SJSA1 (cell line): ENCODE data around the gene IL17RD. TPM values are rescaled to one million over a fixed set of nuclear protein-coding genes. Genes with fewer than 3 reads are reported as not detected.

Source experiments
- DNase-seq, 2 experiments: peaks; one replicate each; pipeline ENCODE4 v3.0.0-alpha.2; 2015 to 2020; ENCODE audit warnings: low spot score in 2 of 2, low read depth in 1 of 2
- H3K27ac ChIP-seq: fragments of 250-450 bp; sonication (Bioruptor Pico); 2 replicates; pipeline ENCODE4 v1.5.1; 2020; ENCODE audit warnings: mild to moderate bottlenecking, moderate library complexity
- H3K27me3 ChIP-seq: fragments of 250-450 bp; sonication (Bioruptor Pico); replicated peaks from 2 replicates; pipeline ENCODE4 v1.5.1; 2020; ENCODE audit warnings: mild to moderate bottlenecking, moderate library complexity
- H3K36me3 ChIP-seq: fragments of 250-450 bp; sonication (Bioruptor Pico); 2 replicates; pipeline ENCODE4 v1.5.1; 2020; ENCODE audit warnings: mild to moderate bottlenecking
- H3K4me1 ChIP-seq: fragments of 250-450 bp; sonication (Bioruptor Pico); replicated peaks from 2 replicates; pipeline ENCODE4 v1.6.1; 2021; ENCODE audit warnings: mild to moderate bottlenecking
- H3K4me3 ChIP-seq: fragments of 250-450 bp; sonication (Bioruptor Pico); 2 replicates; pipeline ENCODE4 v1.5.1; 2020; ENCODE audit warnings: mild to moderate bottlenecking
- H3K9me3 ChIP-seq: fragments of 250-450 bp; sonication (Bioruptor Pico); replicated peaks from 2 replicates; pipeline ENCODE4 v1.5.1; 2020; ENCODE audit warnings: mild to moderate bottlenecking
- total RNA-seq: library from RNA; depleted of rRNA; stranded (reverse); fragments of >200 nt; shearing (Covaris generic); gene quantifications from 2 replicates; pipeline ENCODE4 v1.2.3, GENCODE V29; 2014; rRNA removed

Gene IL17RD
- total RNA-seq, 1 experiment from 2014 or later: not detected

DNA sequence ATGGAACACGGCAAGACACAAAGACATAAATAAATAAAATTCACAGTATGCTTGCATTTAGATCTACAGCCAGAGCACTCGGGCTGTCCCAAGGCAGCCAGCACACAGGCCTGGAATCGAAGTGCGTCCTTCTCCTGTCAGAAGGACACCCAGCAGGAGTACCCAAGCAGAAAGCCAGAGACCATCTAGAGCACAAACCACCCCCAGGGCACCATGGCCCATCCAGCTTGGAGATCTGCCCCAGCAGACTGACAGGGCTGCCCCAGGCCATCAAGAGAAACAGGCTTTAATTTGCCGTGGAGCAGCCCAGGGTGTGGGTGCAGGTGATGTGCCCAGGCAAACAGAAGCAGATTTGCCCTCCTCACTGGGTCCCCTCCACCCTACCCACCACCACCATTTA is 112.5 kb downstream of the IL17RD start:
- H3K36me3 ChIP-seq: no peaks in the 10 kb centered on the region
- H3K4me1 ChIP-seq: no peaks in the 10 kb centered on the region
- H3K27ac ChIP-seq: no peak overlapping the region
- H3K4me3 ChIP-seq: no peak overlapping the region
- H3K9me3 ChIP-seq: no peaks in the 10 kb centered on the region
- no peaks in the 10 kb centered on the region for H3K27me3 ChIP-seq
- DNase-seq: no peak

DNA sequence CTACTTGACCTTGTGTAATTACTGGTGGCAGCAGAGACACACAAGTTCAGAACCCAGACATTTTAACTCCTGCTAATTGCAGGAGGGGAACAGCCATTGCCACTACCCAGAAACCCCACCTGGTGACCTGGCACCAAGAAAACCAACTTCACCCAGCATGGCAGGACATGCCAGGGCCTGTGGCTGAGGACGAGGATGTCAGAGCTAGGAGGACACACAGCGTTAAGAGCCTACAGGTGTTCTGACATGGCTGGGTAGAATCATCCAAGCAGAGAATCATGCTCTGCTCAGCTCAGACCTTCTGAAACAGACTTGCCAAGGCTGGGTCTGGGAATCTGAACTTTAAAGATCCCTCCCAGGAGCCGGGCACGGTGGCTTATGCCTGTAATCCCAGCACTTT is 116.4 kb downstream of the IL17RD start:
- H3K4me3 ChIP-seq: no peak overlapping the region
- H3K9me3 ChIP-seq: no peaks in the 10 kb centered on the region
- DNase-seq: no peak
- no peak overlapping the region for H3K27ac ChIP-seq
- no peaks in the 10 kb centered on the region for H3K4me1 ChIP-seq
- no peaks in the 10 kb centered on the region for H3K27me3 ChIP-seq
- no peaks in the 10 kb centered on the region for H3K36me3 ChIP-seq

GRCh38 chr3:57048052-57048671 is 117.0 kb downstream of the IL17RD start:
- H3K9me3 ChIP-seq: no peaks in the 10 kb centered on the region
- no peaks in the 10 kb centered on the region for H3K27me3 ChIP-seq
- no peak overlapping the region for H3K4me3 ChIP-seq
- no peak overlapping the region for H3K27ac ChIP-seq
- H3K4me1 ChIP-seq: no peaks in the 10 kb centered on the region
- H3K36me3 ChIP-seq: no peaks in the 10 kb centered on the region
- no peak for DNase-seq

GRCh38 chr3:57046101-57046765 is 118.9 kb downstream of the IL17RD start:
- no peaks in the 10 kb centered on the region for H3K9me3 ChIP-seq
- no peaks in the 10 kb centered on the region for H3K27me3 ChIP-seq
- no peaks in the 10 kb centered on the region for H3K36me3 ChIP-seq
- DNase-seq: no peak
- no peak overlapping the region for H3K27ac ChIP-seq
- H3K4me1 ChIP-seq: no peaks in the 10 kb centered on the region
- no peak overlapping the region for H3K4me3 ChIP-seq

DNA sequence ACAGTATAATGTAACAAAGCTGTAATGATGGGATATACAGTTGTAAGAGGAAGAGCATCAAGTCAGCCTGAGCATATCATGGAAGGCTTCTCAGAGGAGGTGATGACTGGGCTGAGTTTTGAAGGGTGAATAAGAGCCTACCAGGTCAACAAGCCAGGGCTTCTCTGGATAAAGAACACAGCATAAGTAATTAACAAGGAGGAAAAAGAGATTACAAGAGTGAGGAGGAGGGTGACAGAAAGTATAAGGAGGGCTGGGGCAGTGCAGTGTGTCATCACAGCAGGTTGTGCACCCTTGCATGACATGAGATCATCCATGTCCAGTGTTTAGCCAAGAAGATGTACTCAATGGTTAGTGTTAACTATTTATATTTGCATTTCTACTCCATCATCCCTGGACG is 121.6 kb downstream of the IL17RD start:
- H3K27me3 ChIP-seq: no peaks in the 10 kb centered on the region
- H3K4me1 ChIP-seq: no peaks in the 10 kb centered on the region
- H3K27ac ChIP-seq: no peak overlapping the region
- no peak for DNase-seq
- no peaks in the 10 kb centered on the region for H3K9me3 ChIP-seq
- no peak overlapping the region for H3K4me3 ChIP-seq
- H3K36me3 ChIP-seq: no peaks in the 10 kb centered on the region

DNA sequence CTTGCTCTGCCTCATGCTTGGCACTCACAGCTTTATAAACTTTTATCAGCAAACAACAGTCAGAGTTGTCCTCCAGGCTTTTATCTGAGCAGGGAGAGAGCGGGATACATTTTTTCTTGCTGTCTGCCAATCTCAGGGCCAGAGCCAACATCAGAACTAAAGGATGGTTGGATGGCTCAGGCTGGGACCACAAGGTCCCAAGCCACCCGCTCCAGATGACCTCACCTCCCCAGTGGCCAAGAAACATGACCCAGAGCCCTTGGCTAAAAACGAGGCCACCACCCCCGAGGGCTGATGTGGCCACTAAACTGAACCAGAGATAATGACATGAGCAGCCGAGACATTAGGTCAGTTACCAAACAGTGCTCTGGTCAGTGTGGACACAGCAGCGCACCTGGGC is 123.5 kb downstream of the IL17RD start:
- Histone ChIP-seq H3K4me3 (no peak overlapping the region), H3K9me3 (no peaks in the 10 kb centered on the region), H3K27me3 (no peaks in the 10 kb centered on the region), H3K27ac (no peak overlapping the region), H3K4me1 (no peaks in the 10 kb centered on the region), H3K36me3 (no peaks in the 10 kb centered on the region)
- no peak for DNase-seq

Other genes with a start within 250 kb of the IL17RD start
- not detected in 2 replicates for gene SPATA12, start 104.7 kb downstream of the IL17RD start, total RNA-seq
- 0.11 TPM in 1 of 2 replicates, not detected in the other for gene HESX1, start 34.6 kb upstream of the IL17RD start, total RNA-seq
- 12.6 and 18.7 TPM in 2 replicates for gene APPL1, start 62.4 kb upstream of the IL17RD start, total RNA-seq
- gene ASB14, start 127.3 kb upstream of the IL17RD start, total RNA-seq: not detected in 2 replicates